SU-DHL-6 (cell line): ENCODE data around the gene GLI2.

ENCODE experiments used
- H2AFZ ChIP-seq: fragments of 200-600 bp; sonication (generic); 2 replicates; pipeline ENCODE4 v1.6.1; 2014; ENCODE audit warnings: low read depth, mild to moderate bottlenecking, moderate library complexity, mixed read lengths, antibody characterized with exemption, low read length; ENCODE audit not compliant: severe bottlenecking
- H3F3A ChIP-seq: fragments of 200-600 bp; shearing (Covaris generic); 2 replicates; pipeline ENCODE4 v1.6.0; 2016; ENCODE audit warnings: antibody characterized with exemption, mild to moderate bottlenecking; ENCODE audit not compliant: insufficient read depth
- H3K27ac ChIP-seq: fragments of 200-600 bp; sonication (generic); 2 replicates; pipeline ENCODE4 v1.5.1; 2016; ENCODE audit warnings: low read depth, mild to moderate bottlenecking, low read length, moderate library complexity, mixed read lengths
- H3K27me3 ChIP-seq: fragments of 200-600 bp; sonication (generic), shearing (Covaris generic); 2 replicates; pipeline ENCODE4 v1.6.0; 2014; ENCODE audit warnings: mild to moderate bottlenecking, low read length
- H3K36me3 ChIP-seq: fragments of 200-600 bp; sonication (generic); 2 replicates; pipeline ENCODE4 v1.6.1; 2014; ENCODE audit warnings: mild to moderate bottlenecking, low read length, mixed read lengths
- H3K4me2 ChIP-seq: fragments of 300-600, 200-600 bp; shearing (Covaris generic), sonication (generic); 2 replicates; pipeline ENCODE4 v1.6.0; 2014; ENCODE audit warnings: low read length, low read depth, mild to moderate bottlenecking; ENCODE audit not compliant: poor library complexity, severe bottlenecking
- H3K4me3 ChIP-seq: fragments of 200-600 bp; sonication (generic); 2 replicates; pipeline ENCODE4 v1.5.1; 2014; ENCODE audit warnings: antibody characterized with exemption, low read length, mild to moderate bottlenecking, mixed read lengths; ENCODE audit not compliant: insufficient read depth, poor library complexity, severe bottlenecking
- H3K79me2 ChIP-seq: fragments of 200-600 bp; sonication (generic); 2 replicates; pipeline ENCODE4 v1.6.1; 2014; ENCODE audit warnings: mild to moderate bottlenecking, low read length, moderate library complexity; ENCODE audit not compliant: insufficient read depth
- H3K9ac ChIP-seq: fragments of 200-600 bp; sonication (generic); 2 replicates; pipeline ENCODE4 v1.7.0; 2014; ENCODE audit warnings: mild to moderate bottlenecking, low read length
- H3K9me2 ChIP-seq: fragments of 200-600 bp; sonication (generic); replicated peaks from 2 replicates; pipeline ENCODE4 v1.6.1; 2014; ENCODE audit warnings: low read length; ENCODE audit not compliant: insufficient read depth
- H3K9me3 ChIP-seq: fragments of 200-600 bp; sonication (generic); 2 replicates; pipeline ENCODE4 v1.6.1; 2014; ENCODE audit warnings: low read length, mixed read lengths; ENCODE audit not compliant: insufficient read depth
- H4K20me1 ChIP-seq: fragments of 200-600 bp; sonication (generic); 2 replicates; pipeline ENCODE4 v1.6.1; 2014; ENCODE audit warnings: low read depth, mild to moderate bottlenecking, antibody characterized with exemption, low read length, moderate library complexity, mixed read lengths
- CTCF ChIP-seq: fragments of 200-600 bp; sonication (generic); IDR thresholded peaks from one replicate; pipeline ENCODE4 v1.5.1; 2017; ENCODE audit warnings: antibody characterized with exemption, mild to moderate bottlenecking, low read length, moderate library complexity; ENCODE audit not compliant: insufficient read depth, poor library complexity, severe bottlenecking
- EZH2phosphoT487 ChIP-seq: fragments of 200-600 bp; sonication (generic), shearing (Covaris generic); conservative IDR thresholded peaks from 2 replicates; pipeline ENCODE4 v1.6.1; 2018; ENCODE audit warnings: mild to moderate bottlenecking, antibody characterized with exemption, low read length, moderate library complexity, mixed read lengths

GLI2 gene

DNA sequence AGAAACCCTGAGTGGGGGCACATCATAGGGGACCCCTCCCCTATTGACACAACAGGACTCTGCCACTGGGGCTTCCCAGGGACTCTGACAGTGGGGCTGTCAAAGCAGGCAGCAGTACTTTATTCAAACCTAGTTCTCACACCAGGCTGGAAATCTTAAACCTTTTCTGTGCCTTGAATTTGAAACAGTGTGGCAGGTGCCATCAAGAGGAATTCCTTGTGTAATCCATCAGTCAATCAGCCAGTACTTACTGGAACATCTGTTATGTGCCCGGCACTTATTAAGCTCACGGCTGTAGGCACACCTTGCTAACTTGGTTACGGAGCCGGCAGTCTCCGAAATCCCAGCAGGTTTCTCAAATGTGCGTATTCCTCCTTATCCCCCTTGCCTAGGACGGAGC, 12.0 kb downstream of the GLI2 start:
- no peak for TF ChIP-seq EZH2phosphoT487
- no peak for TF ChIP-seq CTCF
- H3K9ac ChIP-seq, result no peak overlapping the region
- no peak overlapping the region for H2AFZ ChIP-seq
- no peaks in the 10 kb centered on the region for H3K27me3 ChIP-seq
- no peaks in the 10 kb centered on the region for H4K20me1 ChIP-seq
- no peaks in the 10 kb centered on the region for H3F3A ChIP-seq
- H3K4me2 ChIP-seq, result no peak overlapping the region
- H3K9me3 ChIP-seq, result no peaks in the 10 kb centered on the region
- H3K36me3 ChIP-seq, result no peaks in the 10 kb centered on the region
- no peaks in the 10 kb centered on the region for H3K9me2 ChIP-seq
- no peak overlapping the region for H3K4me3 ChIP-seq
- no peaks in the 10 kb centered on the region for H3K79me2 ChIP-seq
- H3K27ac ChIP-seq, result no peak overlapping the region

- H3K9me3 ChIP-seq, result no peaks in the 10 kb centered on the region
- no peak overlapping the region for H3K9ac ChIP-seq
- H2AFZ ChIP-seq, result no peak overlapping the region
- no peak overlapping the region for H3K4me3 ChIP-seq
- no peaks in the 10 kb centered on the region for H4K20me1 ChIP-seq
- TF ChIP-seq EZH2phosphoT487 (no peak), CTCF (no peak)
- no peaks in the 10 kb centered on the region for H3K36me3 ChIP-seq
- H3K27me3 ChIP-seq, result no peaks in the 10 kb centered on the region
- H3K9me2 ChIP-seq, result no peaks in the 10 kb centered on the region
- H3K27ac ChIP-seq, result no peak overlapping the region
- no peak overlapping the region for H3K4me2 ChIP-seq
- H3F3A ChIP-seq, result no peaks in the 10 kb centered on the region
- H3K79me2 ChIP-seq, result no peaks in the 10 kb centered on the region
Observed at GRCh38 chr2:120748310-120748709, 12.6 kb downstream of the GLI2 start.

- TF ChIP-seq EZH2phosphoT487, result no peak
- no peak for TF ChIP-seq CTCF
Observed at GRCh38 chr2:120748741-120749140, 13.1 kb downstream of the GLI2 start.

More at GRCh38 chr2:120748741-120749140, 13.1 kb downstream of the GLI2 start:
- no peak overlapping the region for H3K4me3 ChIP-seq
- no peaks in the 10 kb centered on the region for H4K20me1 ChIP-seq
- H3K27me3 ChIP-seq, result no peaks in the 10 kb centered on the region
- no peaks in the 10 kb centered on the region for H3F3A ChIP-seq
- no peak overlapping the region for H3K9ac ChIP-seq
- no peaks in the 10 kb centered on the region for H3K36me3 ChIP-seq
- no peak overlapping the region for H3K27ac ChIP-seq
- H3K4me2 ChIP-seq, result no peak overlapping the region
- no peaks in the 10 kb centered on the region for H3K9me3 ChIP-seq
- no peaks in the 10 kb centered on the region for H3K9me2 ChIP-seq
- H3K79me2 ChIP-seq, result no peaks in the 10 kb centered on the region
- no peak overlapping the region for H2AFZ ChIP-seq
